Skeletal muscle cell (primary cell): ENCODE results near the gene LIAS.
A peak's percentile ranks its signal among the peaks of the same experiment; 100 is the strongest.

Experiments used
- DNase-seq: peaks from one replicate; pipeline ENCODE4 v3.0.0-alpha.2; 2010; ENCODE audit warnings: low read depth
- H3K4me3 ChIP-seq: 2 replicates; pipeline ENCODE4 v1.5.1; 2011; ENCODE audit warnings: low read depth, mild to moderate bottlenecking, control low read depth, low read length, moderate library complexity

The LIAS gene

GRCh38 chr4:39525822-39526690 lies 67.2 kb downstream of the LIAS start:
- H3K4me3 ChIP-seq, result peak overlapping the region; percentile 97
- DNase-seq, result no peak

DNA sequence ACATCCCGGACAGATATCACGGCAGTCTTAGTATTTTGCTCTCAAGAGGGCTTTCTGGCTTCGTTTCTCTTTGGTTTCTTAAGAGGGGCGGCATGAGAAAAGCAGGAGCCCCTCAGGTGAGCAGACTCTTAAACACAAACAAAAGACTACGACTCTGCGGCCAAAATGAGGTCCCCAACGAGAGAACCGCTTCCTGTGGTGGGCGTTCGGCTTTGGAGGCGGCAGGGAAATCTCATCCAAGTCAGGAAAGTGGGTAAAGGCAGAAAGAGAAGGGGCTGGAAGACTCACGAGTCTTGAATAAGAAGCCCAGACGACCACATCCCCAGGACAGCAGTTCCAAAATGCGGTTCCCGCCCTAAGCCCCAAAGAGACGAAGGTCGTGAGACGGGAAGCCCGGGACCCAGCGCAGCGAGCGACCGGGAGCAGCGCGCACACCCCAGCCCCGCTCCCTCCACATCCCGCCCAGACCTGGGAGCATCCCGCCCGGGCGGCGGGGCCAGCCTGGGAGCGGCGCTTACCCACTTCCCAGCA lies 68.0 kb downstream of the LIAS start:
- H3K4me3 ChIP-seq, result peak overlapping the region; percentile 97
- no peak for DNase-seq

DNA sequence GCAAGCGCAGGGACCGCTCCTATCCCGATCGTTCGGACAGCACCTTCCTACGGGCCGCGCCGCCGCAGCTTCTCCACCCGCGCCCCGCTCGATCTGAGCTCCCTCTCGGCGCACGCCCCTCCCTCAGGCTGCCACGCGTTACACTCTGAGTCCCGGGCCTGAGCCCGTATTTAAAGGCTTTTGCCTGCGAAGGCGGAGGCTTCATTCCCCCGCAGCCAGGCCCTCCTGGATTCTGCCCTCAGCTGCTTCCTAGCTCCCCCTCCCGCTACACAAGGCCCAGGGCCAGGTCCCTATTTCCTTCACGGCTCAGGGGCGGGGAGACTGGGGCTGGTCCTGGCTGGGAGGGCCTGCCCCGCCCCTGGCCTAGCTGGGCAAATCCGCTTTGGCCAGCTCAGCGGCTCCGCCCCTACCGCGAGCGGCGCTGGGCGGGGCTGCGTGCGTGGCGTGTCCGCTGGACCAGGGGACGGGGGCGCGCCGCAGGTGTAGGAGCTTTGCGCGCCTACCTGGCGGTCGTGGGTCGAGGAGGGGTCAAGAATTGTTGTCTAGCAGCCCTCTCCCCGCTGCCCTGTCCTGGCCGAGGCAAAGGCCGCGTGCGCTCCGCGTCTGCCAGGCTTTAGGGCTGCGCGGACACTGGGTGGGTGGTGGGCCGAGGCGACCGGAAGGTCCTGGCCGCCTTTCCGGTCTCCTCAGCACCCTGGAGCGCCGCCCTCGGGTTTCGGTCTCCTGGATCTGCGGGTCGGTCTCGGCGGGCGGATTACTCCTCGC lies 68.6 kb downstream of the LIAS start, which contains the start of gene UGDH:
TSS of gene UGDH (minus strand) at position 144 of the 765 bp plus-strand sequence. CDS start 5,927 bp downstream, outside the sequence.
- H3K4me3 ChIP-seq, result peak within 1 kb of the TSS; percentile 97
- peak; percentile 97 for DNase-seq

DNA sequence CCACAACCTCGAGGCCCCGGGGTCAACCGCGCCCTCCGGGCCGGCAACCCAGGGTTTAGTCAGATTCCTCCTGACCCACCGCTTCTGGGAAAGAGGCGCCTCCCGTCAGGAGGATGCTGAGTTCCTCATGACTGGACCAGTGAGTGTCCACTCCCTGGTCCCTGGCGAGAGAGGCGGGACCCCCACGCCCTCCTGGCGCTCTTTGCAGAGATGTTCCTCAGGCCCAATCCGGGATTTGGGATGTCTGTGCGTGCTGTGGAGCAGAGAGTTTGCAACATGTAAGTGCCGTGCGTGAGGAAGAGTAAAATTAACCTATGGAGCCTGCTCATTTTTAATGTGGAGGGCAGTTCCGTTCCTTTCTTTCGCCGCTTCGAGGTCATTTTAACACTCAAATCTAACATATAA lies 69.2 kb downstream of the LIAS start:
- peak overlapping the region; percentile 97 for H3K4me3 ChIP-seq
- no peak for DNase-seq
